OCI-LY7 (cell line): ENCODE data around the gene MIDN. TPM values are rescaled to one million over a fixed set of nuclear protein-coding genes. Genes with fewer than 3 reads are reported as not detected.
"Not testable (repeated sequence)": the region's sequence is repeated elsewhere in the genome, so short reads cannot be mapped to it uniquely, and the experiment has no call there.

Experiments used
- BruUV-seq: library from RNA; stranded (reverse); fragments of 400-500 nt; replicated peaks from 2 replicates; lab custom pipeline; 2021; lab: Mats Ljungman, UMichigan
- CTCF ChIA-PET: fragments of 300-600 bp; sonication (Branson Sonifier 250); formaldehyde crosslinking; loops from one replicate; lab custom pipeline; 2022; ENCODE audit warnings: antibody characterized with exemption; ENCODE audit not compliant: unreplicated experiment; lab: Charles Lee
- POLR2A ChIA-PET: fragments of 300-600 bp; sonication (Branson Sonifier 250); formaldehyde crosslinking; loops from one replicate; lab custom pipeline; 2022; ENCODE audit warnings: antibody characterized with exemption; lab: Charles Lee
- DNase-seq: peaks from one replicate; pipeline ENCODE4 v3.0.0-alpha.2; 2015; ENCODE audit warnings: low spot score
- H2AFZ ChIP-seq: fragments of 200-600 bp; sonication (generic), shearing (Covaris generic); 2 replicates; pipeline ENCODE4 v1.6.1; 2014; ENCODE audit warnings: mild to moderate bottlenecking, antibody characterized with exemption, low read length, moderate library complexity
- H3K27ac ChIP-seq: fragments of 200-600 bp; sonication (generic); 2 replicates; pipeline ENCODE4 v1.5.1; 2014; ENCODE audit warnings: mixed run types, low read depth, mild to moderate bottlenecking, moderate library complexity, low read length, inconsistent platforms; ENCODE audit not compliant: poor library complexity, severe bottlenecking
- H3K36me3 ChIP-seq: fragments of 200-600 bp; sonication (generic); 2 replicates; pipeline ENCODE4 v1.6.1; 2014; ENCODE audit warnings: mild to moderate bottlenecking, antibody characterized with exemption, low read length, moderate library complexity, mixed read lengths; ENCODE audit not compliant: insufficient read depth
- H3K4me1 ChIP-seq: fragments of 200-600 bp; sonication (generic); 2 replicates; pipeline ENCODE4 v1.5.1; 2014; ENCODE audit warnings: mild to moderate bottlenecking, low read length; ENCODE audit not compliant: insufficient read depth, poor library complexity, severe bottlenecking
- H3K4me2 ChIP-seq: fragments of 200-600 bp; sonication (generic); 2 replicates; pipeline ENCODE4 v1.6.1; 2014; ENCODE audit warnings: mild to moderate bottlenecking, low read length
- H3K4me3 ChIP-seq: fragments of 200-600 bp; sonication (generic); 2 replicates; pipeline ENCODE4 v1.5.1; 2014; ENCODE audit warnings: mild to moderate bottlenecking, low read depth, low read length; ENCODE audit not compliant: poor library complexity, severe bottlenecking
- H3K79me2 ChIP-seq: fragments of 200-600 bp; sonication (generic); 2 replicates; pipeline ENCODE4 v1.6.1; 2016; ENCODE audit warnings: low read depth, mild to moderate bottlenecking, low read length, moderate library complexity, mixed read lengths; ENCODE audit not compliant: insufficient read depth
- H3K9me2 ChIP-seq: fragments of 200-600 bp; sonication (generic); 2 replicates; pipeline ENCODE4 v1.6.1; 2016; ENCODE audit warnings: mild to moderate bottlenecking, low read length, mixed read lengths; ENCODE audit not compliant: insufficient read depth
- H3K9me3 ChIP-seq: fragments of 200-600 bp; sonication (generic); 2 replicates; pipeline ENCODE4 v1.6.1; 2014; ENCODE audit warnings: mild to moderate bottlenecking, mixed run types, low read length, mixed read lengths
- H4K20me1 ChIP-seq: fragments of 200-600 bp; sonication (generic); 2 replicates; pipeline ENCODE4 v1.6.1; 2014; ENCODE audit warnings: mild to moderate bottlenecking, antibody characterized with exemption, low read length, moderate library complexity, mixed read lengths; ENCODE audit not compliant: insufficient read depth
- EZH2phosphoT487 ChIP-seq: fragments of 200-600 bp; sonication (generic); IDR thresholded peaks from 2 replicates; pipeline ENCODE4 v1.6.1; 2018; ENCODE audit warnings: low read depth, borderline replicate concordance, mild to moderate bottlenecking, mixed run types, antibody characterized with exemption, low read length, moderate library complexity, mixed read lengths
- intact Hi-C: fragments of 100-400 bp; cut with micrococcal nuclease; formaldehyde crosslinking; loops from one replicate; pipeline ENCODE4 v1.10.0; 2022; ENCODE audit not compliant: unreplicated experiment
- total RNA-seq, 2 experiments: library from RNA; depleted of rRNA in 1 of 2; stranded (reverse); fragments of >200 nt in 1 of 2; shearing (Covaris generic) in 1 of 2; gene quantifications; 2 replicates each; pipeline ENCODE4 v1.2.3, GENCODE V29; 2014 to 2022
- TF ChIP-seq, protein P1 (sequence below): fragments of 200-600 bp; sonication (generic); conservative IDR thresholded peaks from 2 replicates; pipeline ENCODE4 v1.5.1; 2014; ENCODE audit warnings: mild to moderate bottlenecking, antibody characterized with exemption, low read length, moderate library complexity, mixed read lengths

Gene MIDN
- total RNA-seq, 2 experiments from 2014 or later: 20.3 to 70.9 TPM

DNA sequence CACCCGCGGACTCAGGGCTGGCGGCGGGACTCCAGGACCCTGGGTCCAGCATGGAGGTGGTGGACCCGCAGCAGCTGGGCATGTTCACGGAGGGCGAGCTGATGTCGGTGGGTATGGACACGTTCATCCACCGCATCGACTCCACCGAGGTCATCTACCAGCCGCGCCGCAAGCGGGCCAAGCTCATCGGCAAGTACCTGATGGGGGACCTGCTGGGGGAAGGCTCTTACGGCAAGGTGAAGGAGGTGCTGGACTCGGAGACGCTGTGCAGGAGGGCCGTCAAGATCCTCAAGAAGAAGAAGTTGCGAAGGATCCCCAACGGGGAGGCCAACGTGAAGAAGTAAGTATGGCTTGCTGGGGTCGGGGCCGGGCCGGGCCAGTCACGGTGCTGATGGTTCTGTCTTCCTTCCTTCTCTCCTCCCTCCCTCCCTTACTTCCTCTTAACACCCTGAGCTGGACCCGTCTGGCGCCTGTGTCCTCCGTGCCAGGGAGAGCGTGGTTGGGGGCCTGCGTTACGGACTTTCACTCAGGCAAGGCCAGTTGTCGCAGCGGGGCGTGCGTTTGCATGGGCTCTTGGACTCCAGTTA lies 41.4 kb upstream of the MIDN start:
- H3K36me3 ChIP-seq: peaks cover 46% of the 10 kb centered on the region
- peaks cover 57% of the 10 kb centered on the region for H3K79me2 ChIP-seq
- intact Hi-C loops: no loop called here
- POLR2A ChIA-PET: no interaction called here
- peaks cover 19% of the 10 kb centered on the region for H3K4me1 ChIP-seq
- H3K27ac ChIP-seq: peak overlapping the region; percentile 24
- peak; percentile 39 for DNase-seq
- TF ChIP-seq, protein P1, sequence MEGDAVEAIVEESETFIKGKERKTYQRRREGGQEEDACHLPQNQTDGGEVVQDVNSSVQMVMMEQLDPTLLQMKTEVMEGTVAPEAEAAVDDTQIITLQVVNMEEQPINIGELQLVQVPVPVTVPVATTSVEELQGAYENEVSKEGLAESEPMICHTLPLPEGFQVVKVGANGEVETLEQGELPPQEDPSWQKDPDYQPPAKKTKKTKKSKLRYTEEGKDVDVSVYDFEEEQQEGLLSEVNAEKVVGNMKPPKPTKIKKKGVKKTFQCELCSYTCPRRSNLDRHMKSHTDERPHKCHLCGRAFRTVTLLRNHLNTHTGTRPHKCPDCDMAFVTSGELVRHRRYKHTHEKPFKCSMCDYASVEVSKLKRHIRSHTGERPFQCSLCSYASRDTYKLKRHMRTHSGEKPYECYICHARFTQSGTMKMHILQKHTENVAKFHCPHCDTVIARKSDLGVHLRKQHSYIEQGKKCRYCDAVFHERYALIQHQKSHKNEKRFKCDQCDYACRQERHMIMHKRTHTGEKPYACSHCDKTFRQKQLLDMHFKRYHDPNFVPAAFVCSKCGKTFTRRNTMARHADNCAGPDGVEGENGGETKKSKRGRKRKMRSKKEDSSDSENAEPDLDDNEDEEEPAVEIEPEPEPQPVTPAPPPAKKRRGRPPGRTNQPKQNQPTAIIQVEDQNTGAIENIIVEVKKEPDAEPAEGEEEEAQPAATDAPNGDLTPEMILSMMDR: no peak
- no peak for TF ChIP-seq EZH2phosphoT487
- no peak overlapping the region for H2AFZ ChIP-seq
- H3K9me2 ChIP-seq: no peaks in the 10 kb centered on the region
- H3K9me3 ChIP-seq: no peaks in the 10 kb centered on the region
- TSS peak; percentile 54 for BruUV-seq
- peak overlapping the region; percentile 88 for H3K4me3 ChIP-seq
- CTCF ChIA-PET: no interaction called here
- peak overlapping the region; percentile 97 for H3K4me2 ChIP-seq
- H4K20me1 ChIP-seq: peaks cover 12% of the 10 kb centered on the region; the same call in 1 of the 2 replicates

DNA sequence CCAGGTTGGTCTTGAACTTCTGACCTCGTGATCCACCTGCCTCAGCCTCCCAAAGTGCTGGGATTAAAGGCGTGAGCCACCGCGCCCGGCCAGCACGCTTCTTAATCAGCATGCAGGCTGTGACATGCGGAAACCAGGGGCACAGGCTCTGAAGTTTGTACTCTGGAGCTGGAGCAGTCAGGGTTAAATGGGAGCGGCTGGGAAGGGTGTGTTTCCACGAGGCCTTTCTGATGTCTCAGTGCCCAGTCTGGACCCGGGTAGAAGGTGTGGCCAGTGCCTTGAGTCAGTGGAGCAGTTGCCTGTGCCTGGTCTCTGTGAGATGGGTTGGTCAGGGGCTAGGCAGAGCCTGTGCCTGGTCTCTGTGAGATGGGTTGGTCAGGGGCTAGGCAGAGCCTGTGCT lies 39.6 kb upstream of the MIDN start:
- H3K36me3 ChIP-seq: peaks cover 58% of the 10 kb centered on the region
- CTCF ChIA-PET, BruUV-seq, H3K27ac ChIP-seq, H3K4me3 ChIP-seq, POLR2A ChIA-PET, intact Hi-C loops, DNase-seq, H3K9me2 ChIP-seq, H2AFZ ChIP-seq, H3K9me3 ChIP-seq: not testable (repeated sequence)
- peaks cover 12% of the 10 kb centered on the region; the same call in 1 of the 2 replicates for H4K20me1 ChIP-seq
- H3K4me1 ChIP-seq: peaks cover 14% of the 10 kb centered on the region
- H3K4me2 ChIP-seq: peak overlapping the region; percentile 97; the same call in 1 of the 2 replicates
- H3K79me2 ChIP-seq: peaks cover 63% of the 10 kb centered on the region

DNA sequence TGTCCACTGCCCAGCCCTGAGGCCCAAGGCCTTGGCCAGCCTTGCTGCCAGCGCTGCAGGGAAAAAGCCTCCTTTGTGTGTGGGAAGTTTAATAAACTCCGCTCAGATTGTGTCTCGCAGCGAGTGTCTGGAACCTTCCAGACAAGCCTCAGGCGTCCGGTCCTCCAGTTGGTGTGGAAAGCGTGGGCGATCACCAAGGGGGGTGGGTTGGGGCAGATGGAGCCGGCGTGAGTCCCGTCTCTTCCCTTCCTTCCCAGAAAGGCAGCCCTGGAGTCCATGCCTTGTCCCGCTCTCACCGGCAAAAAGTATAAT lies 38.2 kb upstream of the MIDN start:
- no peak for DNase-seq
- TF ChIP-seq, protein P1: no peak
- TF ChIP-seq EZH2phosphoT487: no peak
- Histone ChIP-seq H3K79me2 (peaks cover 70% of the 10 kb centered on the region), H2AFZ (no peak overlapping the region), H3K27ac (no peak overlapping the region), H3K4me1 (peaks cover 11% of the 10 kb centered on the region), H3K4me2 (no peak overlapping the region), H3K4me3 (no peak overlapping the region), H3K36me3 (peaks cover 62% of the 10 kb centered on the region), H3K9me3 (no peaks in the 10 kb centered on the region), H3K9me2 (no peaks in the 10 kb centered on the region), H4K20me1 (peaks cover 12% of the 10 kb centered on the region; the same call in 1 of the 2 replicates)
- BruUV-seq: no TSS peak
- intact Hi-C loops: no loop called here
- CTCF ChIA-PET: no interaction called here
- POLR2A ChIA-PET: no interaction called here
